Activated T-helper 2 cell treated with anti-CD3 and anti-CD28 coated beads, Interferon-gamma antibody, Interleukin-2, Interleukin-4, amounts not matched to agents 10 μg/mL and 5 μg/mL and 100 μg/mL, durations not matched to agents 14 hours and 24 hours and 36 hours (primary cell): ENCODE results near the gene KRTAP20-2. TPM values are rescaled to one million over a fixed set of nuclear protein-coding genes. Genes with fewer than 3 reads are reported as not detected.

Experiments used
- total RNA-seq: library from RNA; stranded (reverse); gene quantifications from 2 replicates; pipeline ENCODE4 v1.2.3, GENCODE V29; 2022

The KRTAP20-2 gene
- total RNA-seq, 1 donor from 2014 or later: not detected

Other genes starting within 250 kb of the KRTAP20-2 start
- gene KRTAP13-1, start 239.2 kb upstream of the KRTAP20-2 start, total RNA-seq: not detected in 2 replicates
- not detected in 2 replicates for gene KRTAP13-3, start 209.3 kb upstream of the KRTAP20-2 start, total RNA-seq
- gene KRTAP13-4, start 205.0 kb upstream of the KRTAP20-2 start, total RNA-seq: not detected in 2 replicates
- not detected in 2 replicates for gene KRTAP15-1, start 194.9 kb upstream of the KRTAP20-2 start, total RNA-seq
- gene KRTAP19-1, start 154.8 kb upstream of the KRTAP20-2 start, total RNA-seq: not detected in 2 replicates
- not detected in 2 replicates for gene KRTAP19-2, start 147.8 kb upstream of the KRTAP20-2 start, total RNA-seq
- gene KRTAP19-3, start 143.2 kb upstream of the KRTAP20-2 start, total RNA-seq: not detected in 2 replicates
- gene KRTAP19-4, start 138.0 kb upstream of the KRTAP20-2 start, total RNA-seq: not detected in 2 replicates
- not detected in 2 replicates for gene KRTAP19-5, start 133.1 kb upstream of the KRTAP20-2 start, total RNA-seq
- gene KRTAP19-6, start 93.3 kb upstream of the KRTAP20-2 start, total RNA-seq: not detected in 2 replicates
- not detected in 2 replicates for gene KRTAP19-7, start 73.9 kb upstream of the KRTAP20-2 start, total RNA-seq
- gene KRTAP22-2, start 44.8 kb upstream of the KRTAP20-2 start, total RNA-seq: not detected in 2 replicates
- not detected in 2 replicates for gene KRTAP6-3, start 42.8 kb upstream of the KRTAP20-2 start, total RNA-seq
- gene KRTAP6-2, start 36.3 kb upstream of the KRTAP20-2 start, total RNA-seq: not detected in 2 replicates
- gene KRTAP22-1, start 34.1 kb upstream of the KRTAP20-2 start, total RNA-seq: not detected in 2 replicates
- gene KRTAP6-1, start 21.3 kb upstream of the KRTAP20-2 start, total RNA-seq: not detected in 2 replicates
- not detected in 2 replicates for gene KRTAP20-1, start 18.8 kb upstream of the KRTAP20-2 start, total RNA-seq
- gene KRTAP20-4, start 14.6 kb upstream of the KRTAP20-2 start, total RNA-seq: not detected in 2 replicates
- gene KRTAP20-3, start 7.7 kb downstream of the KRTAP20-2 start, total RNA-seq: not detected in 2 replicates
- gene KRTAP21-3, start 83.6 kb downstream of the KRTAP20-2 start, total RNA-seq: not detected in 2 replicates
- gene KRTAP21-2, start 112.1 kb downstream of the KRTAP20-2 start, total RNA-seq: not detected in 2 replicates
- gene KRTAP21-1, start 120.2 kb downstream of the KRTAP20-2 start, total RNA-seq: not detected in 2 replicates
- gene KRTAP8-1, start 178.1 kb downstream of the KRTAP20-2 start, total RNA-seq: not detected in 2 replicates
- not detected in 2 replicates for gene KRTAP7-1, start 194.6 kb downstream of the KRTAP20-2 start, total RNA-seq
- gene KRTAP11-1, start 246.4 kb downstream of the KRTAP20-2 start, total RNA-seq: not detected in 2 replicates